HG03097 (cell line): ENCODE data around the gene AKAP12.
"Not testable (repeated sequence)": the region's sequence is repeated elsewhere in the genome, so short reads cannot be mapped to it uniquely, and the experiment has no call there.

Experiments
- ATAC-seq: cut with Tn5 transposase; IDR thresholded peaks from one replicate; pipeline ENCODE4 v1.9.1; 2021; ENCODE audit not compliant: unreplicated experiment, low FRiP score

Gene AKAP12

DNA sequence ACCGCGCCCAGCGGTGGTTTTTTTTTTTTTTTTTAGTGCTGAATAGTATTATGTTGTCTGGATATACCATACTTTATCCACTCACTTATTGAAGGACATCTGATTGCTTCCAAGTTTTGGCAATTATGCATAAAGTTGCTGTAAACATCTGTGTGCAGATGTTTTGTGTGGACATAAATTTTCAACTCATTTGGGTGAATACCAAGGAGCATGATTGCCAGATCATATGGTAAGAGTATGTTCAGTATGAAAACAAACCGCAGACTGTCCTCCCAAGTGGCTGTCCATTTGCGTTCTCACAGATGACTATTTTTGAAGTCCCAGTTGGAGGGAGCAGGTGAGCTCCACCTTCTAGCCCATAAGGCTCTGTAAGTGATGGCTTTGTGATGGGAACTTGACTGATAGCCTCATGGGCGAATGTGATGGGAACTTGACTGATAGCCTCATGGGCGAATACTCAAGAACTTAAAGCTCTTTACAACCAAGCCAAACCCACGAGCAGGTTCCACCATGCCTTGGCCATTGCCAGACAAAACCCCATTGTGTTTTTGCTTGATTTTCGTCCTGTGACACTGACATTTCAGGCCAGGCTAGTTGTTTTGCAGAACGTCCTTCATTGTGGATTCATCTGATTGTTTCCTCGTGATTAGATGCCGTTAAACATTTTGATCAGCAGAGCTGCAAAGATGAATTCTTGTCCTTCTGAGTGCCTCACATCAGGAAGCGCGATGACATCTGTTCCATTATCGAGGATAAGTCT is 100.6 kb downstream of the AKAP12 start:
- no peak for ATAC-seq

DNA sequence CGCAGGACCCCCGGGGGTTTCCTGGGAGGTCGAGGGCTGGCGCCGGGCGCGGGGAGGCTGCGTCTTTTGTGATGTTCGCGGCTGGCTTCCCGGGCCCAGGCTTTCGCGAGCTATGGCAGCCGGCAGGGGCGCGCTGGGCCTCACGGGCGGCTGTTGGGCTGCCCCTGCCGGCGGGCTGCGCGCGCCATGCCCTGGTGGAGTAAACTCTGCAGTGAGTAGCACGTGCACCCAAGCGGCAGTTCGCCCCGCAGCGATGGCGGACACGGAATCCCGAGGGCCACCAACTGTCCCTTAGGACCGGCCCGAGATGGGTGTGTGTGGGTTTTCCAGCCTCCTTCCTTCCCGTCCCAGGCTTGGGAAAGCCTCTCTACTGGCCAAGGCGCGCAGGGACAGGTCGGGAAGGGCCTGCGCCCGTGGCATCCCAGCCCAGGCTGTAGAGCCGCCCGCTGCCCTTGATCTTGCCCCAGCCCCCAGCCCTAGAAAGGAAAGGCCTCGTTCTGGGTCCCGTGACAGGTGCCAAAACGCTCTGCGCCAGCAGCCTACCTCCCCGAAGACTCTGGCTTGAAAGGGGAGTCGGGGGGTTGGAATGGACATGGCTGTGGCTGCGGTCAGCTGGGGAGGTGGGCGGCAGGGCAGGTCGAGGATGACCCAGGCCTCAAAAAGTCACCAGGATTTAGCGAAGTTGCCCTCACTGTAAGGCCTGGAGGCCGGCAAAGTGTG is 101.9 kb downstream of the AKAP12 start:
- ATAC-seq: no peak

DNA sequence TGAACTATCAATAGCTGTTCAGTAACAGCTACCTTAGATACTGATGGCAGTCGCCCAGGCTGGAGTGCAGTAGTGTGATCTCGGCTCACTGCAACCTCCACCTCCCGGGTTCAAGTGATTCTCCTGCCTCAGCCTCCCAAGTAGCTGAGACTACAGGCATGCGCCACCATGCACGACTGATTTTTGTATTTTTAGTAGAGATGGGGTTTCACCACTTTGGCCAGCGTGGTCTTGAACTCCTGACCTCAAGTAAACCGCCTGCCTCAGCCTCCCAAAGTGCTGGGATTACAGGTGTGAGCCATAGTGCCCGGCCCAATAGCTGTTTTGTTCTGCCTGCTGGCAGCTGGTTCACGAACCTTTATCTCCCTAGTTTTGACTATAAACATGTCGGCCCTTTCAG is 103.0 kb downstream of the AKAP12 start:
- ATAC-seq: not testable (repeated sequence)

DNA sequence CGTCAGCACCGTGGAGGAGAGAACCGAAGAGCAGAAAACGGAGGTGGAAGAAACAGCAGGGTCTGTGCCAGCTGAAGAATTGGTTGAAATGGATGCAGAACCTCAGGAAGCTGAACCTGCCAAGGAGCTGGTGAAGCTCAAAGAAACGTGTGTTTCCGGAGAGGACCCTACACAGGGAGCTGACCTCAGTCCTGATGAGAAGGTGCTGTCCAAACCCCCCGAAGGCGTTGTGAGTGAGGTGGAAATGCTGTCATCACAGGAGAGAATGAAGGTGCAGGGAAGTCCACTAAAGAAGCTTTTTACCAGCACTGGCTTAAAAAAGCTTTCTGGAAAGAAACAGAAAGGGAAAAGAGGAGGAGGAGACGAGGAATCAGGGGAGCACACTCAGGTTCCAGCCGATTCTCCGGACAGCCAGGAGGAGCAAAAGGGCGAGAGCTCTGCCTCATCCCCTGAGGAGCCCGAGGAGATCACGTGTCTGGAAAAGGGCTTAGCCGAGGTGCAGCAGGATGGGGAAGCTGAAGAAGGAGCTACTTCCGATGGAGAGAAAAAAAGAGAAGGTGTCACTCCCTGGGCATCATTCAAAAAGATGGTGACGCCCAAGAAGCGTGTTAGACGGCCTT is 110.0 kb downstream of the AKAP12 start:
- no peak for ATAC-seq

DNA sequence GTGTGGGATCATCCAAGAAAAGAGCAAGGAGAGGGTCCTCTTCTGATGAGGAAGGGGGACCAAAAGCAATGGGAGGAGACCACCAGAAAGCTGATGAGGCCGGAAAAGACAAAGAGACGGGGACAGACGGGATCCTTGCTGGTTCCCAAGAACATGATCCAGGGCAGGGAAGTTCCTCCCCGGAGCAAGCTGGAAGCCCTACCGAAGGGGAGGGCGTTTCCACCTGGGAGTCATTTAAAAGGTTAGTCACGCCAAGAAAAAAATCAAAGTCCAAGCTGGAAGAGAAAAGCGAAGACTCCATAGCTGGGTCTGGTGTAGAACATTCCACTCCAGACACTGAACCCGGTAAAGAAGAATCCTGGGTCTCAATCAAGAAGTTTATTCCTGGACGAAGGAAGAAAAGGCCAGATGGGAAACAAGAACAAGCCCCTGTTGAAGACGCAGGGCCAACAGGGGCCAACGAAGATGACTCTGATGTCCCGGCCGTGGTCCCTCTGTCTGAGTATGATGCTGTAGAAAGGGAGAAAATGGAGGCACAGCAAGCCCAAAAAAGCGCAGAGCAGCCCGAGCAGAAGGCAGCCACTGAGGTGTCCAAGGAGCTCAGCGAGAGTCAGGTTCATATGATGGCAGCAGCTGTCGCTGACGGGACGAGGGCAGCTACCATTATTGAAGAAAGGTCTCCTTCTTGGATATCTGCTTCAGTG is 110.8 kb downstream of the AKAP12 start:
- ATAC-seq: no peak

DNA sequence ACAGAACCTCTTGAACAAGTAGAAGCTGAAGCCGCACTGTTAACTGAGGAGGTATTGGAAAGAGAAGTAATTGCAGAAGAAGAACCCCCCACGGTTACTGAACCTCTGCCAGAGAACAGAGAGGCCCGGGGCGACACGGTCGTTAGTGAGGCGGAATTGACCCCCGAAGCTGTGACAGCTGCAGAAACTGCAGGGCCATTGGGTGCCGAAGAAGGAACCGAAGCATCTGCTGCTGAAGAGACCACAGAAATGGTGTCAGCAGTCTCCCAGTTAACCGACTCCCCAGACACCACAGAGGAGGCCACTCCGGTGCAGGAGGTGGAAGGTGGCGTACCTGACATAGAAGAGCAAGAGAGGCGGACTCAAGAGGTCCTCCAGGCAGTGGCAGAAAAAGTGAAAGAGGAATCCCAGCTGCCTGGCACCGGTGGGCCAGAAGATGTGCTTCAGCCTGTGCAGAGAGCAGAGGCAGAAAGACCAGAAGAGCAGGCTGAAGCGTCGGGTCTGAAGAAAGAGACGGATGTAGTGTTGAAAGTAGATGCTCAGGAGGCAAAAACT is 111.5 kb downstream of the AKAP12 start:
- ATAC-seq: no peak

DNA sequence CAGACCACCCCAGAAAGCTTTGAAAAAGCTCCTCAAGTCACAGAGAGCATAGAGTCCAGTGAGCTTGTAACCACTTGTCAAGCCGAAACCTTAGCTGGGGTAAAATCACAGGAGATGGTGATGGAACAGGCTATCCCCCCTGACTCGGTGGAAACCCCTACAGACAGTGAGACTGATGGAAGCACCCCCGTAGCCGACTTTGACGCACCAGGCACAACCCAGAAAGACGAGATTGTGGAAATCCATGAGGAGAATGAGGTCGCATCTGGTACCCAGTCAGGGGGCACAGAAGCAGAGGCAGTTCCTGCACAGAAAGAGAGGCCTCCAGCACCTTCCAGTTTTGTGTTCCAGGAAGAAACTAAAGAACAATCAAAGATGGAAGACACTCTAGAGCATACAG is 112.0 kb downstream of the AKAP12 start:
- no peak for ATAC-seq

DNA sequence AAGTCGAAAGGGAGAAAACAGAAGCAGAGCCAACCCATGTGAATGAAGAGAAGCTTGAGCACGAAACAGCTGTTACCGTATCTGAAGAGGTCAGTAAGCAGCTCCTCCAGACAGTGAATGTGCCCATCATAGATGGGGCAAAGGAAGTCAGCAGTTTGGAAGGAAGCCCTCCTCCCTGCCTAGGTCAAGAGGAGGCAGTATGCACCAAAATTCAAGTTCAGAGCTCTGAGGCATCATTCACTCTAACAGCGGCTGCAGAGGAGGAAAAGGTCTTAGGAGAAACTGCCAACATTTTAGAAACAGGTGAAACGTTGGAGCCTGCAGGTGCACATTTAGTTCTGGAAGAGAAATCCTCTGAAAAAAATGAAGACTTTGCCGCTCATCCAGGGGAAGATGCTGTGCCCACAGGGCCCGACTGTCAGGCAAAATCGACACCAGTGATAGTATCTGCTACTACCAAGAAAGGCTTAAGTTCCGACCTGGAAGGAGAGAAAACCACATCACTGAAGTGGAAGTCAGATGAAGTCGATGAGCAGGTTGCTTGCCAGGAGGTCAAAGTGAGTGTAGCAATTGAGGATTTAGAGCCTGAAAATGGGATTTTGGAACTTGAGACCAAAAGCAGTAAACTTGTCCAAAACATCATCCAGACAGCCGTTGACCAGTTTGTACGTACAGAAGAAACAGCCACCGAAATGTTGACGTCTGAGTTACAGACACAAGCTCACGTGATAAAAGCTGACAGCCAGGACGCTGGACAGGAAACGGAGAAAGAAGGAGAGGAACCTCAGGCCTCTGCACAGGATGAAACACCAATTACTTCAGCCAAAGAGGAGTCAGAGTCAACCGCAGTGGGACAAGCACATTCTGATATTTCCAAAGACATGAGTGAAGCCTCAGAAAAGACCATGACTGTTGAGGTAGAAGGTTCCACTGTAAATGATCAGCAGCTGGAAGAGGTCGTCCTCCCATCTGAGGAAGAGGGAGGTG is 112.9 kb downstream of the AKAP12 start:
- ATAC-seq: no peak

DNA sequence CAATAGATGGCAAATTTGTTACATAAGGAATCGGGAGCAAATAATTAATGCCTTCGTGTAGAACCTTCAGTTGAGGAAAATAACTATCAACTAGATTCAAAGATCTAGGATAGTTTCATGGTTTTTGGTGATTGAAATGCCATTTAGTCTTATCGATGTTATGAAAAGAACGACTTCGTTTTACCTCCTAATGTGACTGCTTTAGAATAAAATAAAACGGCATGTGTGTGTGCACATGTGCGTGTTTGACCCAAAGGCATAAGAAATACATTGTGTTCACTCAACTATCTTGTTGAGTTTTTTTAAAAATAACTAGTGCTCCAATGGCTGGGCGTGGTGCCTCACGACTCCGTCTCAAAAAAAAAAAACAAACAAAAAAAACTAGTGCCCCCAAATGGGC is 114.0 kb downstream of the AKAP12 start:
- ATAC-seq: no peak

DNA sequence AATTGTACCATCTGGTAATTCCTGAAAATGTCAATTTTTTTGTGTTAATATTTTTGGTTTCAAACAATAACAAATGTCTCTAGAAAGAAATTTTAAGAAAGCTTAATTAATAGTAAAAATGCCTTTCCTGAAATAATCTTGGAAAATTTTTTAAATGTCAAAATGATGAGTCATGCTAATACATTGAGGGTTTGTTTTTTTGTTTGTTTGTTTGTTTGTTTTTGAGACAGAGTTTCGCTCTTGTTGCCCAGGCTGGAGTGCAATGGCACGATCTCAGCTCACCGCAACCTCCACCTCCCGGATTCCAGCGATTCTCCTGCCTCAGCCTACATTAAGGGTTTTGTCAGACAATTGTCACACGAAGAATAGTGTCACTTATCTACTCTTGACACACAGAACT is 117.2 kb downstream of the AKAP12 start:
- not testable (repeated sequence) for ATAC-seq

DNA sequence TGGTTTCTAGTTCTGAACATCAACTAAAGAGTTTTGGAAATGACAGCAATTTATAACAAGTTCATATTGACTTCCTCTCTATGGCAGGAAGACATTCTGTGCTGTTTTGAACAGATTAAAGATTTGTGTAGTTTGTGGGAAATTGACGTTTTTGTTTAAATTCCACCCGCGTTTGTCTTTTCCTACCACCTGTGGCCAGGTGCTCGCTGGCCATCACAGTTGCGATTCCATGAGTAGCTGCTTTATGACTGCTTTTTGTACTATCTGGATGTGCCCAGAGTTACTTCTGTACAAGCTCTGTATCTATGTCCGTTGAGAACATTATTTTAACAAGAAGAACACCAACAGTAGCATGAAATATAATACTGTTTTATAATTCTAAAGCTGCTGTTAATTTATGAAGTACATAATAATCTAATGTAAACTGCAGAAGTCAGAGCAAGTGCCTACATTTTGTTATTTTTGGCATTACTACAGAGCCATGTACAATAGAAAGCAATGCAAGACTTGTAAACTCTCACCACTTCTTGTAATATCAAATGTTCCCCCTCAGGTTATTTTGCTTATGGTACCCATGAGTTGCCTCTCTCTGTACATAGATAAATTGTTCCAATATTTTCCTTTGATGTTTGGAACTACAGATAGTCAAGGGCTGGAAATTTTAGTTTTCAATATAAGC is 118.1 kb downstream of the AKAP12 start:
- ATAC-seq: no peak

DNA sequence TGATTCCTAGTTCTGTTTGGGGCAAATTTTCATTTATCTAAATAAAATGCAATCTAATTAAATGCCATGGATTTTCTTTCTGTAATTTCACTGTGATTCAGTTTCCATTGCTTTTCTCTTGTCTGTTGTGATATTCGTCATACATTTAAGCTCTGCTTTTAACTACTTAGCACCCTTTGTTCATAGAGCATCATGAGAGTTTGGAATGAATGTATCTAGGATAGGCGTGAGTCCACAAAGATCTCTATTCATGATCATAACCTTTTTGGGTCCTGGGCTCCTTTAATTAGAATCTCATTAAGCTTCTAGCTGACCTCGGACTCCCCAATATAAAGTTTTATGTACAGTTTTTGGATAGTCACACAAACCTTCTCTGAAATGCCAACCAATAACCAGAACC is 118.7 kb downstream of the AKAP12 start:
- no peak for ATAC-seq

DNA sequence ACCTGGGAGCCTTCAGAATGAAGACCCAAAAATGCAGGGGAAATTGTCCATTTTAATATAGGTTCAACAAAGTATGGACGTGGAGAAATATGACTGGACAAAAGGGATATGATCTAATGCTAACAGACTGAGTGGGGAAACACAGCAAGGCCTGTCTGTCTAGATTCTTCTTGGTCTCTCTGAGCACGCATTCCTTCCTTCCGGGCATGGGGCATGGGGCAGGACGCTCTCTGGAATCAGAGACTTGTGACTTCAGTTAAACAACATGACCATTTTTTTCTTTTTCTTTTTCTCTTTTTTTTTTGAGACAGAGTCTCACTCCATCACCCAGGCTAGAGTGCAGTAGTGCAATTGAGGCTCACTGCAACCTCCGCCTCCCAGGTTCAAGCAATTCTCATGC is 119.7 kb downstream of the AKAP12 start:
- ATAC-seq: no peak

DNA sequence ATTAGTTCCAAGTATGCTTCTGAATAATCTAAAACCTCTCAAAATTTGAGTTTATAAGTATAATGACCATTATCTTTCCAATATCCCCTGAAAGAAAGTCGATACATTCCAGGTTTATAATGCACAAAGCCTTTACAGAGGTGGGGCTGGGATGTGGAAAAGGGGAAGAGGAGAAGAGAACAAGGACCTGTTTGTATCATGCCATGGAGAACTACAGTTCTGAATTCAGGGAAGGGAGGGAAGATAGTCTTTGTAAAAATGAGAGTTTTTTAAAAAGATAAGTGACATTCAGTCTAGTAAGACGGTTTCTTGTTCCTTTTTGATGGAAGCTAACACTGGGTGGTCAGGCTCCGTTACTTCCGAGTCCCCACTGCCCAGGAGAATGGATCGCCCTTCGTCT is 125.5 kb downstream of the AKAP12 start:
- no peak for ATAC-seq

DNA sequence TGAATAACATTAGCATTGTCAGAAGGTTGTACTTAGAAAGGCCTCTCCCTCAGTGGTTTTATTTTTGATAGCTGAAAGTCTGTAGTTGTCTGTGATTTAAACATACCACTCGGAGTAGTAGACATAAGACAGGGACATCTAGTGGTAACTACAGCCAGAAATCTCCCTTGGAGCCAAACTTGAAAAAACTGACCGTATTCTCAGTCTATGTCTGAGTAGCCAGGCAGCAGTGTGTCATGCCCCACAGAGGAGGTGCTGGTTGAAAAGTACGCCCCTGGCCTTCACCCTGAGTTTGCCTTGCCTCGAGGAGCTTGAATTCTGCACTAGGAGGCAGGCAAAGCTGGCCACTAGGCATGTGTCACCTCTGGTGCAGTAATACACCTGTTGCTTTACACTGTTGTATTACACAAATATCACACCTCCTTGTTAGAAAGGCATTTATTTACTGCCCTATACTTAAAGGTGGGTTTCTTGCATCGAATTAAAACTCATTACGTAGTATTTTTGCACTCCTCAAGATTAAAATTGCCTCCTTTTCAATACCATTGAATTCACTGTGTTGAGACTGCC is 130.8 kb downstream of the AKAP12 start:
- ATAC-seq: no peak

DNA sequence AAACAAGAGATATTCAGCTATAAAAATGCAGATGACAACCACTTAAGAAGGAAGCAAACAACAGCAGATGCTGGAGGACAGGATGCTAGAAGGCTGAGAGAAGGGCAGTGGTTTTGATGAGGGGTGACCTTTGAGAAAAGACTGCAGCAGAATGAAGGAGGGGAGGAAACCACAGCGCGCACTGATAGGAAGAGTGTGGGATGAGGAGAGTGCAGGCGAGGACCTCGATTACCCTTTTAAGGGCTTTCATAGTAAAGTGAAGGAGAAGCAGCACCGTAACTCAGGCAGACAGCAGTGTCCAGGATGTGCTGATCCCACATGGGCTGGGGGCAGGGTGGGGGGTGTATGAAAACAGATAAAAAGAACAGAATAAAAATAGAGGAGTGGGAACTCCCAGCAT is 132.4 kb downstream of the AKAP12 start:
- no peak for ATAC-seq

DNA sequence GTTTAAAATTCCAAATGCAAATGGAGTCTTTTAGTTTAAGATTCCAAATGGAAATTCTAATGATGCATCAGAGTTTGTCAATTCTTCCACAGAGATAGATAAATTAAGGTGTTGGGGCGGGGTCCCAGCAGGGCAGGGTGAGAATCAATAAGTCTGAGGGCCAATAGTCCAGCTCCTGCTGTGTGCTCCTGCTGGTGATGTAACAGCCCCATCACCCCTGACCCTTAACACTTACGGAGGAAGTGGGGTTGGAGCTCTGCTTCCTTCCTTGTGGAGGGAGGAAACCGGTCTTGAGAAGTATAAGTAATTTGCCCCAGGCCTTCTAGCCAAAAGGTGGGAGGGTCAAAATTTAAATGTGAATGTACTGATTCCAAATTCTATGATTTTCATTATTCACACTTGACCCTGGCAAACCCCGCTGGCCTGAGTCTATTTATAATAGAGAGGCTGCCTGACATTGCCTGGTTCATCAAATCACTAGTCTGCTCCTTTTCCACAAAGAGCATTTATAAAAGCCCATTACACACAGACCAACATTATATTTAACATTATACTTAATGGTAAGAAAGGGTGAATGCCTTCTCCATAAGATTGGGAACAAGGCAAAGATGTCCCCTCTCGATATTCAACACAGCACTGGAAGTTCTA is 134.4 kb downstream of the AKAP12 start:
- ATAC-seq: no peak

DNA sequence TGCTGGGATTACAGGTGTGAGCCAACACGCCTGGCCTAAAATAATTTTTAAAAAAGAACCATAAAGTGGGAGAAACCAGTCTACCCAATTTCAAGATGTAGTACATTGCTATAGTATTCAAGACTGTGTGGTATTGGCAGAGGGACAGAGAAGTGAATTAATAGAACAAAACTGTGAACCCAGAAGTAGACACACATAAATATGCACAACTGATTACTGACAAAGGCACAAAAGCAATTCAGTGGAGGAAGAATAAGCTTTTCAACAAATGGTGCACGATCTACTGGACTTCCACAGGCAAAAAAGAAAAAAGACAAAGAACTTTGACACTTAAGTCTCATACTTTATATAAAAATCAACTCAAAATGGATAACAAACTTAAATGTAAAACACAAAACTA is 136.1 kb downstream of the AKAP12 start:
- no peak for ATAC-seq
